HCT116 (cell line): ENCODE results near the gene SLC35G3. TPM values are rescaled to one million over a fixed set of nuclear protein-coding genes. Genes with fewer than 3 reads are reported as not detected.

Source experiments
- ATAC-seq: fragments of 200-7000 bp; cut with Tn5 transposase; 2 replicates; pipeline ENCODE4 v1.9.1; 2020; ENCODE audit warnings: mild to moderate bottlenecking, moderate library complexity
- BruUV-seq: library from RNA; stranded (reverse); fragments of 400-500 nt; replicated peaks from 2 replicates; lab custom pipeline; 2021; lab: Mats Ljungman, UMichigan
- CTCF ChIA-PET: fragments of 300-600 bp; sonication (Branson Sonifier 250); formaldehyde crosslinking; loops from one replicate; lab custom pipeline; 2021; ENCODE audit warnings: antibody characterized with exemption; lab: Charles Lee
- POLR2A ChIA-PET: fragments of 300-600, 350-600 bp; sonication (Branson Sonifier 250); formaldehyde crosslinking; loops from one replicate; lab custom pipeline; 2021; ENCODE audit warnings: antibody characterized with exemption; lab: Charles Lee
- RAD21 ChIA-PET, 2 experiments: fragments of 300-600 bp; sonication (Branson Sonifier 250); formaldehyde crosslinking; loops; one replicate each; lab custom pipeline; 2023; ENCODE audit warnings: low total read pairs in 2 of 2; ENCODE audit not compliant: uncharacterized antibody in 2 of 2, unreplicated experiment in 2 of 2, low non-redundant PET in 1 of 2; lab: Charles Lee
- DNase-seq: peaks from one replicate; pipeline ENCODE4 v3.0.0-alpha.2; 2010; ENCODE audit warnings: low read depth, low spot score
- H2AFZ ChIP-seq: fragments of 200-600 bp; shearing (Covaris generic), sonication (generic); 2 replicates; pipeline ENCODE4 v1.6.1; 2017; ENCODE audit warnings: low read depth, mixed run types, mixed read lengths, antibody characterized with exemption, low read length; ENCODE audit not compliant: poor library complexity, severe bottlenecking
- H3K27ac ChIP-seq: 2 replicates; pipeline ENCODE4 v1.5.1; 2012; ENCODE audit warnings: low read depth, low read length
- H3K27me3 ChIP-seq: fragments of 200-600 bp; sonication (generic); 2 replicates; pipeline ENCODE4 v1.6.1; 2016; ENCODE audit warnings: mixed run types, low read length, mixed read lengths; ENCODE audit not compliant: insufficient read depth
- H3K36me3 ChIP-seq, 2 experiments: fragments of 200-500 bp in 1 of 2; fragments of 200-600 bp in 1 of 2; sonication (Bioruptor generic) in 1 of 2; sonication (generic) in 1 of 2; 2 replicates each; pipeline versions ENCODE4 v1.5.1 to v1.6.1; 2014 to 2016; ENCODE audit warnings: low read length in 2 of 2, inconsistent platforms in 1 of 2, mixed read lengths in 1 of 2, mixed run types in 1 of 2; ENCODE audit not compliant: insufficient read depth in 2 of 2, control insufficient read depth in 1 of 2
- H3K4me1 ChIP-seq, 2 experiments: fragments of 200-600 bp in 1 of 2; sonication (generic) in 1 of 2; 2 replicates each; pipeline versions ENCODE4 v1.5.1 to v1.6.1; 2012 to 2017; ENCODE audit warnings: low read length in 2 of 2, inconsistent platforms in 1 of 2, mild to moderate bottlenecking in 1 of 2, mixed read lengths in 1 of 2, mixed run types in 1 of 2, moderate library complexity in 1 of 2; ENCODE audit not compliant: insufficient read depth in 2 of 2, control insufficient read depth in 1 of 2
- H3K4me2 ChIP-seq: fragments of 200-600 bp; sonication (generic); 2 replicates; pipeline ENCODE4 v1.6.1; 2017; ENCODE audit warnings: mixed run types, low read length, mixed read lengths
- H3K4me3 ChIP-seq, 2 experiments: fragments of 200-600 bp in 1 of 2; sonication (generic) in 1 of 2; replicated peaks in 1 of 2; 2 replicates each; pipeline ENCODE4 v1.5.1; 2011 to 2016; ENCODE audit warnings: low read length in 2 of 2, control low read depth in 1 of 2, low read depth in 1 of 2, mild to moderate bottlenecking in 1 of 2, mixed read lengths in 1 of 2, mixed run types in 1 of 2
- H3K79me2 ChIP-seq: fragments of 200-600 bp; sonication (generic); 2 replicates; pipeline ENCODE4 v1.6.1; 2017; ENCODE audit warnings: mild to moderate bottlenecking, mixed run types, low read length, moderate library complexity, mixed read lengths; ENCODE audit not compliant: insufficient read depth
- H3K9ac ChIP-seq: fragments of 200-600 bp; sonication (generic); 2 replicates; pipeline ENCODE4 v1.6.1; 2016; ENCODE audit warnings: low read length, mixed read lengths
- H3K9me2 ChIP-seq: fragments of 200-600 bp; sonication (generic), shearing (Covaris generic); 2 replicates; pipeline ENCODE4 v1.6.1; 2017; ENCODE audit warnings: mixed run types, mild to moderate bottlenecking, moderate library complexity; ENCODE audit not compliant: insufficient read depth
- H3K9me3 ChIP-seq, 2 experiments: fragments of 200-500 bp in 1 of 2; fragments of 200-600 bp in 1 of 2; sonication (Bioruptor generic) in 1 of 2; sonication (generic) in 1 of 2; 2 replicates each; pipeline ENCODE4 v1.6.1; 2014 to 2017; ENCODE audit warnings: low read length in 2 of 2, mixed read lengths in 2 of 2, inconsistent platforms in 1 of 2, low read depth in 1 of 2, mild to moderate bottlenecking in 1 of 2, mixed run types in 1 of 2, moderate library complexity in 1 of 2; ENCODE audit not compliant: control insufficient read depth in 1 of 2, insufficient read depth in 1 of 2
- H4K20me1 ChIP-seq: fragments of 200-600 bp; sonication (generic), shearing (Covaris generic); 2 replicates; pipeline ENCODE4 v1.6.1; 2017; ENCODE audit warnings: mixed run types, mild to moderate bottlenecking, moderate library complexity; ENCODE audit not compliant: insufficient read depth
- EZH2 ChIP-seq: fragments of 200-600 bp; sonication (generic); IDR thresholded peaks from 2 replicates; pipeline ENCODE4 v1.6.1; 2017; ENCODE audit warnings: antibody characterized with exemption, mixed run types
- EZH2phosphoT487 ChIP-seq: fragments of 200-600 bp; IDR thresholded peaks from 2 replicates; pipeline ENCODE4 v1.6.1; 2018; ENCODE audit warnings: antibody characterized with exemption, borderline replicate concordance
- JUND ChIP-seq: IDR thresholded peaks from 2 replicates; pipeline ENCODE4 v1.6.1; 2012
- POLR2A ChIP-seq: IDR thresholded peaks from 2 replicates; pipeline ENCODE4 v1.7.0; 2011; ENCODE audit warnings: borderline replicate concordance; ENCODE audit not compliant: insufficient read depth, insufficient read length; ENCODE audit errors: extremely low read depth
- POLR2AphosphoS5 ChIP-seq: IDR thresholded peaks from 2 replicates; pipeline ENCODE4 v1.6.1; 2011; ENCODE audit warnings: mild to moderate bottlenecking, low read depth, low read length, moderate library complexity
- RAD21 ChIP-seq: IDR thresholded peaks from 2 replicates; pipeline ENCODE4 v1.6.1; 2012; ENCODE audit warnings: low read depth, mild to moderate bottlenecking
- REST ChIP-seq: IDR thresholded peaks from 2 replicates; pipeline ENCODE4 v1.6.1; 2012; ENCODE audit warnings: low read depth
- SP1 ChIP-seq: IDR thresholded peaks from 2 replicates; pipeline ENCODE4 v1.6.1; 2012; ENCODE audit warnings: low read depth
- YY1 ChIP-seq: IDR thresholded peaks from 2 replicates; pipeline ENCODE4 v1.6.1; 2011; ENCODE audit warnings: low read length, low read depth, moderate library complexity, mild to moderate bottlenecking; ENCODE audit not compliant: insufficient replicate concordance; ENCODE audit errors: extremely low read depth
- intact Hi-C: fragments of 100-400 bp; cut with micrococcal nuclease; formaldehyde crosslinking; loops from 2 replicates; pipeline ENCODE4 v1.10.0; 2022
- total RNA-seq: library from RNA; stranded (reverse); gene quantifications from one replicate; pipeline ENCODE4 v1.2.1, GENCODE V29; 2021; ENCODE audit not compliant: unreplicated experiment

The SLC35G3 gene
- total RNA-seq, 1 experiment from 2014 or later = not detected

GRCh38 chr17:35213412-35213940 lies 19.3 kb upstream of the SLC35G3 start:
- ChIA-PET RAD21 (no interaction called here), POLR2A (no interaction called here), CTCF (no interaction called here)
- no peaks in the 10 kb centered on the region for H3K36me3 ChIP-seq
- intact Hi-C loops = no loop called here
- H2AFZ ChIP-seq = no peak overlapping the region
- no peak overlapping the region for H3K27ac ChIP-seq
- H3K9me3 ChIP-seq = no peaks in the 10 kb centered on the region
- no peak for TF ChIP-seq SP1
- DNase-seq (no peak), ATAC-seq (no peak)
- no peaks in the 10 kb centered on the region for H4K20me1 ChIP-seq
- H3K4me3 ChIP-seq = no peak overlapping the region
- H3K4me1 ChIP-seq = no peaks in the 10 kb centered on the region
- no peak overlapping the region for H3K9ac ChIP-seq
- no TSS peak for BruUV-seq
- H3K9me2 ChIP-seq = no peaks in the 10 kb centered on the region
- H3K27me3 ChIP-seq = peaks cover 52% of the 10 kb centered on the region
- no peak overlapping the region for H3K4me2 ChIP-seq
- no peaks in the 10 kb centered on the region for H3K79me2 ChIP-seq

- intact Hi-C loops = no loop called here
- H3K9me3 ChIP-seq = no peaks in the 10 kb centered on the region
- H3K4me1 ChIP-seq = no peaks in the 10 kb centered on the region
- ATAC-seq = no peak
- H4K20me1 ChIP-seq = no peaks in the 10 kb centered on the region
- DNase-seq = no peak
- H3K9me2 ChIP-seq = no peaks in the 10 kb centered on the region
- H3K27me3 ChIP-seq = peaks cover 53% of the 10 kb centered on the region
- H2AFZ ChIP-seq = no peak overlapping the region
- TF ChIP-seq POLR2AphosphoS5 = no peak
- no peak for TF ChIP-seq POLR2A
- TF ChIP-seq SP1 = no peak
- TF ChIP-seq RAD21 = no peak
- no peak for TF ChIP-seq JUND
- no peak for TF ChIP-seq EZH2phosphoT487
- no peak for TF ChIP-seq YY1
- no peak for TF ChIP-seq REST
- no peak for TF ChIP-seq EZH2
- H3K36me3 ChIP-seq = no peaks in the 10 kb centered on the region
- H3K27ac ChIP-seq = no peak overlapping the region
- BruUV-seq = no TSS peak
- no peak overlapping the region for H3K4me2 ChIP-seq
- ChIA-PET RAD21 (no interaction called here), CTCF (no interaction called here), POLR2A (no interaction called here)
- H3K79me2 ChIP-seq = no peaks in the 10 kb centered on the region
- H3K4me3 ChIP-seq = no peak overlapping the region
- H3K9ac ChIP-seq = no peak overlapping the region
These were observed 18.5 kb upstream of the SLC35G3 start for GRCh38 chr17:35212668-35213067.
